Measurements from ENCODE around the gene THOC6. TPM values are rescaled to one million over a fixed set of nuclear protein-coding genes. Genes with fewer than 3 reads are reported as not detected.
"Not testable (repeated sequence)": the region's sequence is repeated elsewhere in the genome, so short reads cannot be mapped to it uniquely, and the experiment has no call there.

Gene THOC6
- total RNA-seq, 1 experiment from 2014 or later: 35.2 TPM

DNA sequence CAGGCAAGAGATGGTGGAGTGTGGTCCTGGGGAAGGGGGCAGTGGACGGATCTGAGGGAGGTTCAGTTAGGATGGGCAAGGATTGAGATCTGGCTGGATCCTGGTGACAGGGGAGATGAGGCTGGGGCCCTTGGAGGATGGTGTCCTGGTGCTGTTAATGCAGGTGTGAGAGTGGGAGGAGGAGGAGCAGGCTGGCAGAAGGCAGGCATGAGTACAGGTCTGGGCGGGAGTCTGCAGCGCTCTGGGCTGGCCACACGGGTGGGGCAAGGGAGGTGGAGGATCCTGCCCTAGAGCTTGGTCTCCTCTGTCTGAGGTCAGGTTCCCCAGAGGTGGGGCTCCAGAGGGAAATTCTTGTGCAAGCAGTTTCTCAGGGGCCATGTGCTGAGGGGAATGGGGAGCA, 48.3 kb downstream of the THOC6 start:
- not testable (repeated sequence) for DNase-seq (ENCODE audit: low spot score)

GRCh38 chr16:3072576-3073263, 48.9 kb downstream of the THOC6 start:
- DNase-seq (ENCODE audit: low spot score): not testable (repeated sequence)

DNA sequence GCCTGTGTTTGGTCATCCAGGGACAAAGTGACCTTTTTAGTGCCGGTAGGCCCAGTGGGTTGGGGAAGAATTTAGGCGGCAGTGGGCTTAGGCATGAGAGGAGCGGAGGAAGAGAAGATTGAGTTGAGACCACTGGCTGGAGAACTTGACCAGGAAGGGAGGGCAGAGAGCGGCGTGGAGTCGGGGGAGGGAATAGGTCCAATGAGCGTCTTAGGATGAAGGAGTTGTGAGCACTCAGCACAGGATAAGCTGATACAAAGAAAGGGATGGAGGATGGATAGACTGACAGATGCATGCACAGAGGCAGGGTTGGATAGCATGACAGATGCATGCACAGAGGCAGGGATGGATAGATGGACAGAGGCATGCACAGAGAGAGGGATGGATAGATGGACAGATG, 49.6 kb downstream of the THOC6 start:
- DNase-seq (ENCODE audit: low spot score): no peak

DNA sequence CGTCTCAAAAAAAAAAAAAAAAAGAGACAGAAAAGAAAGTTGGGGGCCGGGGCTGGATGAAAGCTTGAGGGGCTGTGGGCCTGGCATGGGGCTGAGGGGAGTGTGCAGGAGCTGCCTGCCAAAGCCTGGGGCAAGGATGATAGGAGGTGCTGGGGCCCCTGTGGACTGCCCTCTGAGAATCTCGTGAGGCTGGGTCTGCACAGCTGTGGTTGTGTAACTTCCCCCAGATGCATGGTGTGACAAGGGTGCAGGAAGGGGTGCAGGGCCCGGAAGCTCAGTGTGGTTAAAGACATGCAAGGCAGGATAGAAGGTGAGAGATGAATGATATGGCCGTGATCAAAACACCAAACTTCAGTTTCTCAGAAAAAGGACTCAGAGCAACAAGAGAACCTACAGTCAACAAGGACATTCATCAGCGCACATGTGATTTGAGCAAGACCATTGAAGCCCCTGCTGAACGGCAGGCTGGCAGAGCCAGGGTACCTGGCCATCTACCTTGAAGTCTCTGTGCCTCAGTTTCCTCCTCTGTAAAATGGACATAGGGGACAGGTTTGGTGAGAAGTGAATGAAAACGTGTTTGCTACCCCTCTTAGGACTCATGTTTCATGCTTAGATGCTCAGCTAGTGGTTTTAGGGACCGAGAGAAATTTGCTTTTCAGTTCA, 51.2 kb downstream of the THOC6 start:
- DNase-seq (ENCODE audit: low spot score): no peak

GRCh38 chr16:3075523-3075915, 51.7 kb downstream of the THOC6 start:
- no peak for DNase-seq (ENCODE audit: low spot score)

DNA sequence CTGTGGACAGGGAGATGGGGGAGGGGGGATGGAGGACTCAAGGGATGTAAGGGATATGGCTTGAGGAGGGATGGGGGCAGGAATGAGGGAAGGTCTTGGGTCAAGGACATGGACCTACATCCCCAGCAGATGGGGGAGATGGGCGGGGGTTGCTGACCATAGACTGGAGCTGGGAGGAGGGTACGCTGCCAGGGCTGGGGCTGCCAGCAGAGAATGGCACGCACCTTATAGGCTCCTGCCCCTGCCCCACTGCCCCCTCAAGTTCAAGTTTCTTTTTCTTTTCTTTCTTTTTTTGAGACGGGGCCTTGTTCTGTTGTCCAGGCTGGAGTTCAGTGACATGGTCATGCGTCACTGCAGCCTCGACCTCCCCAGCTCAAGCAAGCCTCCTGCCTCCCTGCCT, 52.1 kb downstream of the THOC6 start:
- DNase-seq (ENCODE audit: low spot score): not testable (repeated sequence)

DNA sequence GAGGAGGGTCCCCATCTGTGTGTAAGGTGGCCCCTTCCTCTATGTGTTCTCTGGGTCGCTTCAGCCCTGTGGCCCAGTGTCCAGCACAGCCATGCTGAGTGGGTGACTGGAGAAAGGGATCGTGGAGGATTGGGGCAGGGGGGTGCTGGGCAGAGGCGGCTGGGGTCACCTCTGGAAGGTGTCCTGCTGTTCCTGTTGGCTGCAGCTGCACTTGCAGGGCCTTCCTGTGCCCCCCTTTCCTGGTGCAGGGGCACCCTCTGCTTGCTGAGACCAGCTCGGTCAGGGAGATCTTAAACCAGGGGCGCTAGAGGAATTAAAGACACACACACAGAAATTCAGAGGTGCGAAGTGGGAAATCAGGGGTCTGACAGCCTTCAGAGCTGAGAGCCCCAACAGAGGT, 52.7 kb downstream of the THOC6 start:
- DNase-seq (ENCODE audit: low spot score): no peak

Other genes starting within 250 kb of the THOC6 start
- gene ELOB, start 246.8 kb upstream of the THOC6 start, total RNA-seq (2014; rRNA removed; shearing (Covaris generic)): 397 and 571 TPM in 2 replicates
- 0.17 and 0.36 TPM in 2 replicates for gene PRSS33, start 236.5 kb upstream of the THOC6 start, total RNA-seq (2014; rRNA removed; shearing (Covaris generic))
- not detected in 2 replicates for gene PRSS41, start 225.6 kb upstream of the THOC6 start, total RNA-seq (2014; rRNA removed; shearing (Covaris generic))
- gene PRSS21, start 206.8 kb upstream of the THOC6 start, total RNA-seq (2014; rRNA removed; shearing (Covaris generic)): not detected in 2 replicates
- gene ZG16B, start 193.7 kb upstream of the THOC6 start, total RNA-seq (2014; rRNA removed; shearing (Covaris generic)): 1.3 and 1.8 TPM in 2 replicates
- gene PRSS22, start 165.9 kb upstream of the THOC6 start, total RNA-seq (2014; rRNA removed; shearing (Covaris generic)): not detected in 2 replicates
- 66.3 and 88.4 TPM in 2 replicates for gene FLYWCH2, start 140.8 kb upstream of the THOC6 start, total RNA-seq (2014; rRNA removed; shearing (Covaris generic))
- 41.3 and 41.6 TPM in 2 replicates for gene FLYWCH1, start 112.1 kb upstream of the THOC6 start, total RNA-seq (2014; rRNA removed; shearing (Covaris generic))
- 1.7 and 3.5 TPM in 2 replicates for gene KREMEN2, start 59.8 kb upstream of the THOC6 start, total RNA-seq (2014; rRNA removed; shearing (Covaris generic))
- 39.2 and 47.4 TPM in 2 replicates for gene PAQR4, start 54.7 kb upstream of the THOC6 start, total RNA-seq (2014; rRNA removed; shearing (Covaris generic))
- 50.8 and 63.1 TPM in 2 replicates for gene PKMYT1, start 43.6 kb upstream of the THOC6 start, total RNA-seq (2014; rRNA removed; shearing (Covaris generic))
- 0.16 TPM in 1 of 2 replicates, not detected in the other for gene CLDN9, start 11.1 kb upstream of the THOC6 start, total RNA-seq (2014; rRNA removed; shearing (Covaris generic))
- gene CLDN6, start 5.9 kb upstream of the THOC6 start, total RNA-seq (2014; rRNA removed; shearing (Covaris generic)): 0.41 TPM in 1 of 2 replicates, not detected in the other
- gene TNFRSF12A, start 3.7 kb upstream of the THOC6 start, total RNA-seq (2014; rRNA removed; shearing (Covaris generic)): 510 and 551 TPM in 2 replicates
- 54.7 and 71.1 TPM in 2 replicates for gene HCFC1R1, start 93 bp upstream of the THOC6 start, total RNA-seq (2014; rRNA removed; shearing (Covaris generic))
- not detected in 2 replicates for gene BICDL2, start 12.9 kb downstream of the THOC6 start, total RNA-seq (2014; rRNA removed; shearing (Covaris generic))
- 0.53 and 1.6 TPM in 2 replicates for gene MMP25, start 22.5 kb downstream of the THOC6 start, total RNA-seq (2014; rRNA removed; shearing (Covaris generic))
- gene IL32, start 41.6 kb downstream of the THOC6 start, total RNA-seq (2014; rRNA removed; shearing (Covaris generic)): 113 and 115 TPM in 2 replicates
- not detected in 2 replicates for gene ZSCAN10, start 75.3 kb downstream of the THOC6 start, total RNA-seq (2014; rRNA removed; shearing (Covaris generic))
- 21.0 and 22.4 TPM in 2 replicates for gene ZNF205, start 88.6 kb downstream of the THOC6 start, total RNA-seq (2014; rRNA removed; shearing (Covaris generic))
- 2.1 and 4.6 TPM in 2 replicates for gene ZNF213, start 111.0 kb downstream of the THOC6 start, total RNA-seq (2014; rRNA removed; shearing (Covaris generic))
- gene OR1F1, start 164.2 kb downstream of the THOC6 start, total RNA-seq (2014; rRNA removed; shearing (Covaris generic)): not detected in 2 replicates
- gene ZNF200, start 211.1 kb downstream of the THOC6 start, total RNA-seq (2014; rRNA removed; shearing (Covaris generic)): 14.6 and 17.2 TPM in 2 replicates
- gene MEFV, start 232.6 kb downstream of the THOC6 start, total RNA-seq (2014; rRNA removed; shearing (Covaris generic)): 0.29 TPM in 1 of 2 replicates, not detected in the other

Data from A172 (cell line).